Karpas-422 (cell line): Measurements from ENCODE around the gene MAN1A1. TPM values are rescaled to one million over a fixed set of nuclear protein-coding genes. Genes with fewer than 3 reads are reported as not detected.
A peak's percentile ranks its signal among the peaks of the same experiment; 100 is the strongest.

ENCODE experiments used
- DNase-seq: peaks from one replicate; pipeline ENCODE4 v3.0.0-alpha.2; 2015
- H2AFZ ChIP-seq: fragments of 200-600 bp; sonication (generic); 2 replicates; pipeline ENCODE4 v1.6.1; 2014; ENCODE audit warnings: antibody characterized with exemption, low read length, mixed read lengths
- H3K27ac ChIP-seq: fragments of 200-600 bp; sonication (generic); 2 replicates; pipeline ENCODE4 v1.5.1; 2014; ENCODE audit warnings: mild to moderate bottlenecking, low read length, moderate library complexity
- H3K27me3 ChIP-seq: fragments of 200-600 bp; sonication (generic); 2 replicates; pipeline ENCODE4 v1.6.1; 2014; ENCODE audit warnings: low read length, mixed read lengths
- H3K36me3 ChIP-seq: fragments of 200-600 bp; sonication (generic); 2 replicates; pipeline ENCODE4 v1.6.1; 2014; ENCODE audit warnings: low read length, mixed read lengths; ENCODE audit not compliant: insufficient read depth
- H3K4me1 ChIP-seq: fragments of 200-600 bp; sonication (generic); 2 replicates; pipeline ENCODE4 v1.6.1; 2014; ENCODE audit warnings: mild to moderate bottlenecking, low read length, mixed read lengths
- H3K4me2 ChIP-seq: fragments of 200-600 bp; sonication (generic); 2 replicates; pipeline ENCODE4 v1.6.1; 2014; ENCODE audit warnings: low read length, low read depth, mild to moderate bottlenecking; ENCODE audit not compliant: poor library complexity, severe bottlenecking
- H3K4me3 ChIP-seq: fragments of 200-600 bp; sonication (generic); 2 replicates; pipeline ENCODE4 v1.5.1; 2014; ENCODE audit warnings: mild to moderate bottlenecking, antibody characterized with exemption, low read length, mixed read lengths
- H3K79me2 ChIP-seq: fragments of 200-600 bp; sonication (generic); 2 replicates; pipeline ENCODE4 v1.6.1; 2014; ENCODE audit warnings: mild to moderate bottlenecking, low read length, mixed read lengths
- H3K9ac ChIP-seq: fragments of 200-600 bp; sonication (generic); 2 replicates; pipeline ENCODE4 v1.6.0; 2014; ENCODE audit warnings: low read length
- H3K9me2 ChIP-seq: fragments of 200-600 bp; sonication (generic), shearing (Covaris generic); replicated peaks from 2 replicates; pipeline ENCODE4 v1.6.0; 2014; ENCODE audit warnings: mild to moderate bottlenecking, low read length, moderate library complexity; ENCODE audit not compliant: insufficient read depth
- H3K9me3 ChIP-seq: fragments of 300-700, 200-600 bp; sonication (generic); 2 replicates; pipeline ENCODE4 v1.6.1; 2014; ENCODE audit warnings: low read length, mixed read lengths
- H4K20me1 ChIP-seq: fragments of 200-600 bp; sonication (generic); 2 replicates; pipeline ENCODE4 v1.6.1; 2014; ENCODE audit warnings: mild to moderate bottlenecking, antibody characterized with exemption, low read length, low read depth; ENCODE audit not compliant: insufficient read depth
- total RNA-seq: library from RNA; depleted of rRNA; stranded (reverse); fragments of >200 nt; shearing (Covaris generic); gene quantifications from 2 replicates; pipeline ENCODE4 v1.2.3, GENCODE V29; 2014; ENCODE audit warnings: low replicate concordance

The MAN1A1 gene
- total RNA-seq, 1 experiment from 2014 or later: 0.48 TPM

DNA sequence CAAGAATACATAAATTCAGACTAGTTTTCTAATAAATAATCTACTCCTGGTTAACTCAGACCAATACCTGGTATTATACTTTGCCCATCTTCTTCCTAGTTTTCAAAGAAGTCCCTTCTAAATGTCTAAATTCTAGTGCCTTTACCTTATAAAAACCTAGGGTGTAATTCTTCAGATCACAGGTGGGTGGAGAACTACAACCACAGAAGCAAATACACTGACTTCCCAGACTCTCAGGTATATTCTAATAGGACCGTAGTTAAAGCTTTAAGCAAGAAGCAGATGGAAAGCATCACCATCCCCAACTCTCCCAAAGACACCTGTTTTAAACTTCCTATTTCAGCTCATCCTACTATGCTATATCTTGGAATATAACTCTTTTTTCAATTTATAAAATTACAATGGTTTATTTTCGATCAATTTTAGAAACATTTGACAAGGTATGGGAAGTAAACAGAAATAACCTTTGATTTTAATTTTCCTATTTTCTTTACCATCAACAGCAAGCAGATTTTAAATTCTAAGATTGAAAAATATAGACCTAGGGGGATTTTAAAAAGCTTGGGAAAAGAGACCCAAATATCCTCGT, 15.8 kb downstream of the MAN1A1 start:
- H3K79me2 ChIP-seq: no peaks in the 10 kb centered on the region
- peaks cover 3% of the 10 kb centered on the region; the same call in 1 of the 2 replicates for H3K4me1 ChIP-seq

DNA sequence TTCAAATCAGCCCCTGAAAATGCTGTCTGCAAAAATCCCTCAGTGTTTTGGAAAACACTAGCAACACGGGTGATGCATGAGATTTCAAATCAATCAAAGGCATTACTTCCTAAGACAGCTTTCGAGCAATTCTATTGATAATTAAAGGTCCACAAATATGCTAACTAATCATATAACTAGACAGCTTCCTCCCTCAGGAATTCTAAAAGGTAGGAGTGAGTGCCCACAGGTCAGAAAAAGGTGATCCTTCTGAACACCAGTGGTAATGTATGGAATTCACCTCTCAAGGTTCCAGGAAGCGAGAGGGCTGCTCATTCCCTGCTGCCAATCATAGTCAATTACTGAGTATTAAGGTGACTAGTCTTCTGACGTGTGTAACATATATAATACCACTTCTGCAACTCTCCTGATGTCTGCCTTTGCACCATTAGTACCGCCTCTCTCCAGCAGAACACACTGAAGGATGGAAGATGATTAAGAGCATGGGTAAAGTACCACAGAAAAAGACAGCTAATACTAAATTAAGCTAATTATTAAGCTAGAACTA, 16.4 kb downstream of the MAN1A1 start:
- no peak for DNase-seq
- H3K27me3 ChIP-seq: no peaks in the 10 kb centered on the region
- no peak overlapping the region for H2AFZ ChIP-seq
- no peaks in the 10 kb centered on the region for H3K9me2 ChIP-seq
- H3K27ac ChIP-seq: no peak overlapping the region
- H3K9ac ChIP-seq: no peak overlapping the region
- H3K36me3 ChIP-seq: no peaks in the 10 kb centered on the region
- no peaks in the 10 kb centered on the region for H4K20me1 ChIP-seq
- H3K4me3 ChIP-seq: no peak overlapping the region
- no peak overlapping the region for H3K4me2 ChIP-seq
- H3K9me3 ChIP-seq: no peaks in the 10 kb centered on the region
- H3K79me2 ChIP-seq: no peaks in the 10 kb centered on the region
- peaks cover 3% of the 10 kb centered on the region; the same call in 1 of the 2 replicates for H3K4me1 ChIP-seq

More for the DNA sequence above, 15.8 kb downstream of the MAN1A1 start:
- H3K9me3 ChIP-seq: no peaks in the 10 kb centered on the region
- H3K27ac ChIP-seq: no peak overlapping the region
- no peak overlapping the region for H2AFZ ChIP-seq
- H3K9ac ChIP-seq: no peak overlapping the region
- no peaks in the 10 kb centered on the region for H3K9me2 ChIP-seq
- peak; percentile 67 for DNase-seq
- H3K36me3 ChIP-seq: no peaks in the 10 kb centered on the region
- no peak overlapping the region for H3K4me3 ChIP-seq
- H3K27me3 ChIP-seq: no peaks in the 10 kb centered on the region
- no peaks in the 10 kb centered on the region for H4K20me1 ChIP-seq
- H3K4me2 ChIP-seq: no peak overlapping the region

DNA sequence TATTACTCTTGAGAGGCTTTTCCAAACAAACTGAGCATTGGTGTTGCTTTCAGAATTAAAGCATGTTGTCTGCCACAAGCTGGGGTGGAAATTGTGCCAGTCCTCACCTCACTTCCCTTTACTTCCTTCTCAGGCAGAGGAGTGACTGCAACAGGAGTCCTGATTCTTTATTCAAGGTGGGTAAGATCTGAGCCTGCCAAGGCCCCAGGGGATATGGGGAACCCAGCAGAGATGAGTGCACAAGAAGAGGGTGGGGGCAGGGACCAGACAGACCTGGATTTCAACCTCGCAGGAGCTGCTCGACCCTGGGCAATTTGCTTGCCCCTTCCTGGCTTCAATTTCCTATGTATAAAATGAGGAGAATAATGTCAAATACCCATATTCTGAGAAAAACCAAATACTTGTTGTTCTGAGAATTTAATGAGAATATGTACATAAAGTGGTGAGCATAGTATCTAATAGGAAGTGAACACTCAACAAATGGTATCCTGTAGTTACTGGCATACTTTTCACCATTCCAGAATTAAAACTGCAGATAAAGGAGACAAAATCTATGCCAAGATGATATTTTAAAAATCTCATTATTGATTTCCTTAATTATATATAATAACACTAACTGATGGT, 17.8 kb downstream of the MAN1A1 start:
- Histone ChIP-seq H3K79me2 (no peaks in the 10 kb centered on the region), H2AFZ (no peak overlapping the region), H3K27ac (no peak overlapping the region), H3K9me3 (no peaks in the 10 kb centered on the region), H4K20me1 (no peaks in the 10 kb centered on the region), H3K9ac (no peak overlapping the region), H3K9me2 (no peaks in the 10 kb centered on the region), H3K36me3 (no peaks in the 10 kb centered on the region), H3K4me2 (no peak overlapping the region), H3K4me3 (no peak overlapping the region), H3K27me3 (no peaks in the 10 kb centered on the region), H3K4me1 (peaks cover 15% of the 10 kb centered on the region)
- DNase-seq: no peak

DNA sequence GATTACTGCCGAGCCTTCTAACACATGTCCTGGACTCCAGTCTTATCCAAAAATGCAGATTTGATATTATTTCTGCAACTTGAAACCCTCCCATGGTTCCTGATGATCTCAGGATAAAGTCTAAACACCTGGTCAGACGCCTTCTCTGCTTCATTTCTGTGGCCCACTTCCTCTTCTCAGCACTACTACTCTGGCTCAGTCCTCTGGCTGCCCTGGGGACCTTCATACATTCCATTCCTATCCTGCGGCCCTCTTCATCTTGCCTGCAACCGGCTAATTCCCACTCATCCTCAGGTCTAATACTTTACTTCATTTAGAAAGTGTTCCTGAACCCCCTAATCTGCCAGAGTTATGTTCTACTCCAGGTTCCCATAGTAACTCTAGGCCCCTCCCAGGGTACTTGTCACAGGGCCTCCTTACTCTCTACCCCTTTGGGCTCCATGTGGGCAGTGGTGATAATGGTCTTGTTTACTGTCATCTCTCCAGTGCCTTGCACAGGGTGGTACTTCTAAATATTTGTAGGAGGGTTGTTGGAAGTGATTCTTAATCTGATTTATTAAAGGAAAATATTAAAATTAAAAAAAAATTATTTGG, 18.9 kb downstream of the MAN1A1 start:
- no peak for DNase-seq
- Histone ChIP-seq H3K4me3 (no peak overlapping the region), H3K9me3 (no peaks in the 10 kb centered on the region), H3K79me2 (no peaks in the 10 kb centered on the region), H3K4me2 (no peak overlapping the region), H3K27ac (no peak overlapping the region), H3K9me2 (no peaks in the 10 kb centered on the region), H3K9ac (no peak overlapping the region), H4K20me1 (no peaks in the 10 kb centered on the region), H3K27me3 (no peaks in the 10 kb centered on the region), H3K4me1 (peaks cover 27% of the 10 kb centered on the region), H2AFZ (no peak overlapping the region), H3K36me3 (no peaks in the 10 kb centered on the region)

DNA sequence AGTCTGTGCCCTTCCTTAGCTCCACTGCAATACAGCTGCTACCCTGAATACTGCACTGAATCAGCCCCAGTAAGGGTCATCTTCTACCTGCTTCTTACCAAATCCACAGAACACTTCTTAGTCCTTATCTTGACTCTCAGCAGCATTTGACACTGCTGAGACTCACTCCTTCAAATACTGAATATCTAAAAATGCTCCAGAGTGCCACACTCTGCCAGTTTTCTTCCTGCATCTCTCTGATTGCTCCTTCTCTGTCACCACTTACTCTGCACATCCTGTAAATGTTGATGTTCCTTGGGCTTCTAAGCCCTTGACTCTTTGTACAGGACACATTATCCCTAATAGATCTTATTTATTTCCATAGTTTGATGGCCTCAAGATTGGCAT, 19.8 kb downstream of the MAN1A1 start:
- Histone ChIP-seq H4K20me1 (no peaks in the 10 kb centered on the region), H3K79me2 (no peaks in the 10 kb centered on the region), H2AFZ (no peak overlapping the region)

DNA sequence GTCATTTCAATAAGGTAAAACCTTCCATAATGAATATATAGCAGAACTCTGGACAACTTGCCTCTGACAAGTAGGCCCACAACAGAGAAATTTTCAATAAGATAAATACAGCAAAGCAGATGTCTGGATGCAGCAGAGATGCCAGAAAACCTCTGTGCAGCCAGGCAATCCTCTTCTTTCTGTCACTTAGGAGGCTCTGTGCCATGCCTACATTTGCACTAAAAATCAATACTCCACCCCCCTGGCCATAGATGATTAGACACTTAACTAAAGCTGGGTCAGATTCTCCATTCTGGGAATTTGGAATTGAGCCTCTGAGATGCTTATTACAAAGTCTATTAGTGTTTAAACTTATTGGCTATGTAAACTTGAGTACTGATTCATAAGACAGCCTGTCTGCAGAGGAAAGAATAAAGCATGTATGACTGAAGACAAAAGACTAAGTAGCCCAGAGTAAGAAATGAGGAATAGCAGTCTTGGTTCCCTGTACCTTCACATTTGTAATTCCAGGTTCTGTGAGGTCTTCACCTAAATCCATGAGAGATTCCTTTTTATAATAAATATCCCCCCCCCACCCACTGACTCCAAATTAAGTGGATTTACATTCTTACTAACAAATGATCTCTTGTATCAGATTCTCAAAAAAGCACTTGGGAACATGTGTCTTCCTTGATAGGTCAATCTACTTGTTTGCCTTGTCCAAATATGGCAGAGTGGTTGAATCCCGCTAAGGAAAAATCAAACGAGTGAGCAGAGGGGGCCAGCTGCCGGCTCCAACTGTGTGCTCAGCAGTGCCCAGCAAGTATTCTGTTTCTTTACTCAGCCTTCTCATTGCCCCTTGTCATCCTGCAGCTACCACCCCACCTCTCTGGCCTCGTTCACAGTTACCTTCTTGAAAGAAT, 20.4 kb downstream of the MAN1A1 start:
- Histone ChIP-seq H3K4me2 (no peak overlapping the region), H3K79me2 (no peaks in the 10 kb centered on the region), H4K20me1 (no peaks in the 10 kb centered on the region)

More for the DNA sequence above, 19.8 kb downstream of the MAN1A1 start:
- DNase-seq: no peak
- no peaks in the 10 kb centered on the region for H3K27me3 ChIP-seq
- H3K9ac ChIP-seq: no peak overlapping the region
- no peaks in the 10 kb centered on the region for H3K9me3 ChIP-seq
- no peak overlapping the region for H3K4me3 ChIP-seq
- no peaks in the 10 kb centered on the region for H3K9me2 ChIP-seq
- H3K27ac ChIP-seq: no peak overlapping the region
- H3K36me3 ChIP-seq: no peaks in the 10 kb centered on the region
- peaks cover 28% of the 10 kb centered on the region for H3K4me1 ChIP-seq
- H3K4me2 ChIP-seq: no peak overlapping the region

DNA sequence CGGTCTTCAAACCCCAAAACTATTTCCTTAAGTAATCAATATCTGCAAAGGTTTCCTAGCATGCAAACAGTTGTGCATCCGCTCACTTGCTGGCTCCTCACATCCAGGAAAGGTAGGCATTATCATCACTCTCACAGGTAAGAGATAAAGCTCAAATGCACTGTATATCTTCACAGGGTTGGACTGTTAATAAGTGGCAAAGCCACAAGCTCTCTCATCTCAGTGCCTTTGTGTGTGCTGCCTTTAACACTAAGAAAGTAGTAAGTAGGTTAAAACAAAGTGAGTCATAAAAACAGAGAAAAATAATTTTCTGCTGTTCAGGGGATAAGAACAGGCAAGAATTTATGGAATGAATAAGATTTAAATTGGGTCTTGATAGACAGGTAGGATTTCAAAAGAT, 21.3 kb downstream of the MAN1A1 start:
- Histone ChIP-seq H3K9me2 (no peaks in the 10 kb centered on the region), H4K20me1 (no peaks in the 10 kb centered on the region)

More for the DNA sequence above, 20.4 kb downstream of the MAN1A1 start:
- peaks cover 28% of the 10 kb centered on the region for H3K4me1 ChIP-seq
- H3K9me2 ChIP-seq: no peaks in the 10 kb centered on the region
- H3K36me3 ChIP-seq: no peaks in the 10 kb centered on the region
- no peak overlapping the region for H2AFZ ChIP-seq
- H3K9me3 ChIP-seq: no peaks in the 10 kb centered on the region
- DNase-seq: no peak
- H3K27me3 ChIP-seq: no peaks in the 10 kb centered on the region
- no peak overlapping the region for H3K27ac ChIP-seq
- H3K4me3 ChIP-seq: no peak overlapping the region
- no peak overlapping the region for H3K9ac ChIP-seq

DNA sequence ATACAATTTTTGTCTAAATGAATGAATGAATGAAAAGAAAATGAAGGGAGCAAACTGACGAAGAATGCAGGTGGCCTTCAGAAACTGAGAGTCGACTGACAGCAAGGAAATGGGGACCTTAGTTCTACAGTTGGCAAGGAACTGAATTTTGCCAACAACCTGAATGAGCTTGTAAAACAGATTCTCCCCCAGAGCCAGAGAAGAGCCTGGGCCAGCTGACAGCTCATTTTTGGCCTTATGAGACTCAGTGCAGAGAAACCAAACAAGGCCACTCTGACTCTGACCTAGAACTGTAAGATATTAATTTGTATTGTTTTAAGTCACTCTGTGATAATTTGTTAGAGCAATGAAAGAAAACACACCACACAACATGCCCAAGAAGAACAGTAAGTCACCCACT, 21.8 kb downstream of the MAN1A1 start:
- no peaks in the 10 kb centered on the region for H3K79me2 ChIP-seq
- H3K9me3 ChIP-seq: no peaks in the 10 kb centered on the region
- peaks cover 28% of the 10 kb centered on the region for H3K4me1 ChIP-seq
- H3K4me3 ChIP-seq: no peak overlapping the region
- no peak for DNase-seq
- no peaks in the 10 kb centered on the region for H3K27me3 ChIP-seq
- H3K9me2 ChIP-seq: no peaks in the 10 kb centered on the region
- no peaks in the 10 kb centered on the region for H3K36me3 ChIP-seq
- no peaks in the 10 kb centered on the region for H4K20me1 ChIP-seq
- H3K9ac ChIP-seq: no peak overlapping the region
- H3K27ac ChIP-seq: no peak overlapping the region
- no peak overlapping the region for H3K4me2 ChIP-seq
- H2AFZ ChIP-seq: no peak overlapping the region

More for the DNA sequence above, 21.3 kb downstream of the MAN1A1 start:
- no peaks in the 10 kb centered on the region for H3K79me2 ChIP-seq
- H3K27me3 ChIP-seq: no peaks in the 10 kb centered on the region
- no peaks in the 10 kb centered on the region for H3K36me3 ChIP-seq
- no peak for DNase-seq
- no peak overlapping the region for H3K4me2 ChIP-seq
- H3K4me1 ChIP-seq: peaks cover 28% of the 10 kb centered on the region
- H3K4me3 ChIP-seq: no peak overlapping the region
- H3K9me3 ChIP-seq: no peaks in the 10 kb centered on the region
- H2AFZ ChIP-seq: no peak overlapping the region
- H3K27ac ChIP-seq: no peak overlapping the region
- H3K9ac ChIP-seq: no peak overlapping the region
